HEK293 (cell line): ENCODE data around the gene ARHGAP10.

Experiments used
- GLI4 ChIP-seq: fragments of 450-650 bp; formaldehyde crosslinking; IDR thresholded peaks from 2 replicates; pipeline ENCODE4 v1.5.1; 2016; ENCODE audit warnings: missing biosample characterization, missing genetic modification characterization
- GLIS1 ChIP-seq: fragments of 450-650 bp; formaldehyde crosslinking; IDR thresholded peaks from 2 replicates; pipeline ENCODE4 v1.5.1; 2016; ENCODE audit warnings: missing biosample characterization, missing genetic modification characterization
- GLIS2 ChIP-seq: fragments of 450-650 bp; formaldehyde crosslinking; IDR thresholded peaks from 2 replicates; pipeline ENCODE4 v1.5.1; 2016; ENCODE audit warnings: missing biosample characterization, missing genetic modification characterization
- ZBTB48 ChIP-seq: fragments of 450-650 bp; formaldehyde crosslinking; IDR thresholded peaks from 2 replicates; pipeline ENCODE4 v1.5.1; 2016; ENCODE audit warnings: missing biosample characterization, missing genetic modification characterization
- ZEB2 ChIP-seq: fragments of 450-650 bp; formaldehyde crosslinking; IDR thresholded peaks from 2 replicates; pipeline ENCODE4 v1.5.1; 2016; ENCODE audit warnings: missing biosample characterization, missing genetic modification characterization
- ZFP37 ChIP-seq: fragments of 450-650 bp; formaldehyde crosslinking; IDR thresholded peaks from 2 replicates; pipeline ENCODE4 v1.5.1; 2016; ENCODE audit warnings: missing biosample characterization, missing genetic modification characterization
- ZNF10 ChIP-seq: fragments of 450-650 bp; formaldehyde crosslinking; IDR thresholded peaks from 2 replicates; pipeline ENCODE4 v1.5.1; 2017; ENCODE audit warnings: missing biosample characterization, missing genetic modification characterization
- ZNF184 ChIP-seq: fragments of 450-650 bp; IDR thresholded peaks from 2 replicates; pipeline ENCODE4 v1.5.1; 2018; ENCODE audit warnings: missing biosample characterization, mild to moderate bottlenecking, missing genetic modification characterization
- ZNF23 ChIP-seq: fragments of 450-650 bp; formaldehyde crosslinking; IDR thresholded peaks from 2 replicates; pipeline ENCODE4 v1.5.1; 2016; ENCODE audit warnings: missing biosample characterization, missing genetic modification characterization, borderline replicate concordance
- ZNF24 ChIP-seq: fragments of 450-650 bp; formaldehyde crosslinking; IDR thresholded peaks from 2 replicates; pipeline ENCODE4 v1.5.1; 2016; ENCODE audit warnings: missing biosample characterization, missing genetic modification characterization
- ZNF292 ChIP-seq: fragments of 450-650 bp; formaldehyde crosslinking; IDR thresholded peaks from 2 replicates; pipeline ENCODE4 v1.5.1; 2016; ENCODE audit warnings: low read depth, missing biosample characterization, missing genetic modification characterization, borderline replicate concordance
- ZNF394 ChIP-seq: fragments of 450-650 bp; formaldehyde crosslinking; IDR thresholded peaks from 2 replicates; pipeline ENCODE4 v1.5.1; 2016; ENCODE audit warnings: missing biosample characterization, missing genetic modification characterization, mild to moderate bottlenecking, moderate library complexity, borderline replicate concordance
- ZNF514 ChIP-seq: fragments of 450-650 bp; formaldehyde crosslinking; IDR thresholded peaks from 2 replicates; pipeline ENCODE4 v1.5.1; 2016; ENCODE audit warnings: missing biosample characterization, missing genetic modification characterization
- ZNF549 ChIP-seq: fragments of 450-650 bp; IDR thresholded peaks from 2 replicates; pipeline ENCODE4 v1.5.1; 2018; ENCODE audit warnings: missing biosample characterization, missing genetic modification characterization, mild to moderate bottlenecking, inconsistent platforms, moderate library complexity
- ZNF571 ChIP-seq: fragments of 450-650 bp; formaldehyde crosslinking; IDR thresholded peaks from 2 replicates; pipeline ENCODE4 v1.5.0; 2017; ENCODE audit warnings: missing biosample characterization, missing genetic modification characterization
- ZNF623 ChIP-seq: fragments of 450-650 bp; formaldehyde crosslinking; IDR thresholded peaks from 2 replicates; pipeline ENCODE4 v1.5.1; 2016; ENCODE audit warnings: missing biosample characterization, missing genetic modification characterization
- ZNF626 ChIP-seq: fragments of 450-650 bp; sonication (Bioruptor Pico); formaldehyde crosslinking; IDR thresholded peaks from 2 replicates; pipeline ENCODE4 v1.5.1; 2018; ENCODE audit warnings: missing biosample characterization, missing genetic modification characterization, inconsistent platforms
- ZNF629 ChIP-seq: fragments of 450-650 bp; formaldehyde crosslinking; IDR thresholded peaks from 2 replicates; pipeline ENCODE4 v1.5.1; 2017; ENCODE audit warnings: missing biosample characterization, missing genetic modification characterization
- ZNF654 ChIP-seq: fragments of 450-650 bp; formaldehyde crosslinking; IDR thresholded peaks from 2 replicates; pipeline ENCODE4 v1.5.1; 2016; ENCODE audit warnings: low read depth, missing biosample characterization, missing genetic modification characterization
- ZNF664 ChIP-seq: fragments of 450-650 bp; formaldehyde crosslinking; IDR thresholded peaks from 2 replicates; pipeline ENCODE4 v1.5.1; 2016; ENCODE audit warnings: missing biosample characterization, missing genetic modification characterization
- ZNF670 ChIP-seq: fragments of 450-650 bp; formaldehyde crosslinking; IDR thresholded peaks from 2 replicates; pipeline ENCODE4 v1.5.1; 2016; ENCODE audit warnings: missing biosample characterization, missing genetic modification characterization, low read depth
- ZNF843 ChIP-seq: fragments of 450-650 bp; formaldehyde crosslinking; IDR thresholded peaks from 2 replicates; pipeline ENCODE4 v1.5.1; 2016; ENCODE audit warnings: missing biosample characterization, missing genetic modification characterization
- TF ChIP-seq, protein P1 (sequence below): fragments of 450-650 bp; IDR thresholded peaks from 2 replicates; pipeline ENCODE4 v1.5.1; 2018; ENCODE audit warnings: missing biosample characterization, mild to moderate bottlenecking, missing genetic modification characterization
- TF ChIP-seq, protein P2 (sequence below): fragments of 450-650 bp; IDR thresholded peaks from 2 replicates; pipeline ENCODE4 v1.5.1; 2018; ENCODE audit warnings: missing biosample characterization, missing genetic modification characterization
- TF ChIP-seq, protein P3 (sequence below): fragments of 450-650 bp; formaldehyde crosslinking; IDR thresholded peaks from 2 replicates; pipeline ENCODE4 v1.5.1; 2016; ENCODE audit warnings: missing biosample characterization, missing genetic modification characterization
- TF ChIP-seq, protein P4 (sequence below): fragments of 450-650 bp; formaldehyde crosslinking; IDR thresholded peaks from 2 replicates; pipeline ENCODE4 v1.5.1; 2016; ENCODE audit warnings: missing biosample characterization, missing genetic modification characterization
- TF ChIP-seq, protein P5 (sequence below): fragments of 450-650 bp; formaldehyde crosslinking; IDR thresholded peaks from 2 replicates; pipeline ENCODE4 v1.5.1; 2016; ENCODE audit warnings: missing biosample characterization, missing genetic modification characterization
- TF ChIP-seq, protein P6 (sequence below): fragments of 450-650 bp; formaldehyde crosslinking; IDR thresholded peaks from 2 replicates; pipeline ENCODE4 v1.5.1; 2016; ENCODE audit warnings: missing biosample characterization, missing genetic modification characterization

ARHGAP10 gene

DNA sequence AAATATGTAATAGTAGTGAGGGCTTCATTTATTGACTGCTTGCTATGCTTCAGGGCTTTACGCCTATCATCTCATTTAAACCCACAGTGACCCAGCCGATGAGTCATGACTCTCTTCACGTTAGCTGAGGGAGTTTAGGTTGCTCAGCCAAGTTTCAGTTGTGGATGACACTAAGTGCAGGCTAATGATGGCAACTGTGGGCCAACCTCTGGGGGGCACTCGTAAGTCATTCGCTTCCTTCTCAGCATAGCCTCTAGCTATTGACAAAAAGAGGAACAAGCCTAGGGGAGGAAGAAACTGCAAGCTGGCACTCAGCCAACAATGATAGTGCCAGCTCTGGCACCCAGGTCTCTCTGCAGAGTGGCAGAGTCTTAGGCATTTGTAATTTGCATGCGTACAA lies 325.0 kb downstream of the ARHGAP10 start (continued):
- TF ChIP-seq, protein P1, sequence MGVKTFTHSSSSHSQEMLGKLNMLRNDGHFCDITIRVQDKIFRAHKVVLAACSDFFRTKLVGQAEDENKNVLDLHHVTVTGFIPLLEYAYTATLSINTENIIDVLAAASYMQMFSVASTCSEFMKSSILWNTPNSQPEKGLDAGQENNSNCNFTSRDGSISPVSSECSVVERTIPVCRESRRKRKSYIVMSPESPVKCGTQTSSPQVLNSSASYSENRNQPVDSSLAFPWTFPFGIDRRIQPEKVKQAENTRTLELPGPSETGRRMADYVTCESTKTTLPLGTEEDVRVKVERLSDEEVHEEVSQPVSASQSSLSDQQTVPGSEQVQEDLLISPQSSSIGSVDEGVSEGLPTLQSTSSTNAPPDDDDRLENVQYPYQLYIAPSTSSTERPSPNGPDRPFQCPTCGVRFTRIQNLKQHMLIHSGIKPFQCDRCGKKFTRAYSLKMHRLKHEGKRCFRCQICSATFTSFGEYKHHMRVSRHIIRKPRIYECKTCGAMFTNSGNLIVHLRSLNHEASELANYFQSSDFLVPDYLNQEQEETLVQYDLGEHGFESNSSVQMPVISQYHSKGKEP = peak; percentile 76; the same call in 1 of the 2 replicates
- no peak for TF ChIP-seq ZNF292 (tag by site-specific recombination)
- 0 out of 2 replicates have a peak, but pooled peaks have one; percentile 21 for TF ChIP-seq ZNF394 (tag by site-specific recombination)
- TF ChIP-seq GLI4 (tag by site-specific recombination) = no peak
- peak; percentile 37 for TF ChIP-seq GLIS1 (tag by site-specific recombination)
- no peak for TF ChIP-seq GLIS2
- TF ChIP-seq, protein P2, sequence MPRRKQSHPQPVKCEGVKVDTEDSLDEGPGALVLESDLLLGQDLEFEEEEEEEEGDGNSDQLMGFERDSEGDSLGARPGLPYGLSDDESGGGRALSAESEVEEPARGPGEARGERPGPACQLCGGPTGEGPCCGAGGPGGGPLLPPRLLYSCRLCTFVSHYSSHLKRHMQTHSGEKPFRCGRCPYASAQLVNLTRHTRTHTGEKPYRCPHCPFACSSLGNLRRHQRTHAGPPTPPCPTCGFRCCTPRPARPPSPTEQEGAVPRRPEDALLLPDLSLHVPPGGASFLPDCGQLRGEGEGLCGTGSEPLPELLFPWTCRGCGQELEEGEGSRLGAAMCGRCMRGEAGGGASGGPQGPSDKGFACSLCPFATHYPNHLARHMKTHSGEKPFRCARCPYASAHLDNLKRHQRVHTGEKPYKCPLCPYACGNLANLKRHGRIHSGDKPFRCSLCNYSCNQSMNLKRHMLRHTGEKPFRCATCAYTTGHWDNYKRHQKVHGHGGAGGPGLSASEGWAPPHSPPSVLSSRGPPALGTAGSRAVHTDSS (tag by site-specific recombination) = peak; percentile 49
- TF ChIP-seq ZNF623 (tag by site-specific recombination) = no peak
- TF ChIP-seq, protein P3, sequence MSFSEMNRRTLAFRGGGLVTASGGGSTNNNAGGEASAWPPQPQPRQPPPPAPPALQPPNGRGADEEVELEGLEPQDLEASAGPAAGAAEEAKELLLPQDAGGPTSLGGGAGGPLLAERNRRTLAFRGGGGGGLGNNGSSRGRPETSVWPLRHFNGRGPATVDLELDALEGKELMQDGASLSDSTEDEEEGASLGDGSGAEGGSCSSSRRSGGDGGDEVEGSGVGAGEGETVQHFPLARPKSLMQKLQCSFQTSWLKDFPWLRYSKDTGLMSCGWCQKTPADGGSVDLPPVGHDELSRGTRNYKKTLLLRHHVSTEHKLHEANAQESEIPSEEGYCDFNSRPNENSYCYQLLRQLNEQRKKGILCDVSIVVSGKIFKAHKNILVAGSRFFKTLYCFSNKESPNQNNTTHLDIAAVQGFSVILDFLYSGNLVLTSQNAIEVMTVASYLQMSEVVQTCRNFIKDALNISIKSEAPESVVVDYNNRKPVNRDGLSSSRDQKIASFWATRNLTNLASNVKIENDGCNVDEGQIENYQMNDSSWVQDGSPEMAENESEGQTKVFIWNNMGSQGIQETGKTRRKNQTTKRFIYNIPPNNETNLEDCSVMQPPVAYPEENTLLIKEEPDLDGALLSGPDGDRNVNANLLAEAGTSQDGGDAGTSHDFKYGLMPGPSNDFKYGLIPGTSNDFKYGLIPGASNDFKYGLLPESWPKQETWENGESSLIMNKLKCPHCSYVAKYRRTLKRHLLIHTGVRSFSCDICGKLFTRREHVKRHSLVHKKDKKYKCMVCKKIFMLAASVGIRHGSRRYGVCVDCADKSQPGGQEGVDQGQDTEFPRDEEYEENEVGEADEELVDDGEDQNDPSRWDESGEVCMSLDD (tag by site-specific recombination) = no peak
- TF ChIP-seq ZNF670 = no peak
- TF ChIP-seq ZNF10 (tag by site-specific recombination) = no peak
- TF ChIP-seq, protein P4, sequence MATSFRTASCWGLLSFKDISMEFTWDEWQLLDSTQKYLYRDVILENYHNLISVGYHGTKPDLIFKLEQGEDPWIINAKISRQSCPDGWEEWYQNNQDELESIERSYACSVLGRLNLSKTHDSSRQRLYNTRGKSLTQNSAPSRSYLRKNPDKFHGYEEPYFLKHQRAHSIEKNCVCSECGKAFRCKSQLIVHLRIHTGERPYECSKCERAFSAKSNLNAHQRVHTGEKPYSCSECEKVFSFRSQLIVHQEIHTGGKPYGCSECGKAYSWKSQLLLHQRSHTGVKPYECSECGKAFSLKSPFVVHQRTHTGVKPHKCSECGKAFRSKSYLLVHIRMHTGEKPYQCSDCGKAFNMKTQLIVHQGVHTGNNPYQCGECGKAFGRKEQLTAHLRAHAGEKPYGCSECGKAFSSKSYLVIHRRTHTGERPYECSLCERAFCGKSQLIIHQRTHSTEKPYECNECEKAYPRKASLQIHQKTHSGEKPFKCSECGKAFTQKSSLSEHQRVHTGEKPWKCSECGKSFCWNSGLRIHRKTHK (tag by site-specific recombination) = no peak
- no peak for TF ChIP-seq ZNF843
- TF ChIP-seq ZNF571 (tag by site-specific recombination) = no peak
- TF ChIP-seq ZFP37 (tag by site-specific recombination) = 0 out of 2 replicates have a peak, but pooled peaks have one; percentile 37
- TF ChIP-seq ZEB2 (tag by site-specific recombination) = peak; percentile 55; the same call in 1 of the 2 replicates
- TF ChIP-seq, protein P5, sequence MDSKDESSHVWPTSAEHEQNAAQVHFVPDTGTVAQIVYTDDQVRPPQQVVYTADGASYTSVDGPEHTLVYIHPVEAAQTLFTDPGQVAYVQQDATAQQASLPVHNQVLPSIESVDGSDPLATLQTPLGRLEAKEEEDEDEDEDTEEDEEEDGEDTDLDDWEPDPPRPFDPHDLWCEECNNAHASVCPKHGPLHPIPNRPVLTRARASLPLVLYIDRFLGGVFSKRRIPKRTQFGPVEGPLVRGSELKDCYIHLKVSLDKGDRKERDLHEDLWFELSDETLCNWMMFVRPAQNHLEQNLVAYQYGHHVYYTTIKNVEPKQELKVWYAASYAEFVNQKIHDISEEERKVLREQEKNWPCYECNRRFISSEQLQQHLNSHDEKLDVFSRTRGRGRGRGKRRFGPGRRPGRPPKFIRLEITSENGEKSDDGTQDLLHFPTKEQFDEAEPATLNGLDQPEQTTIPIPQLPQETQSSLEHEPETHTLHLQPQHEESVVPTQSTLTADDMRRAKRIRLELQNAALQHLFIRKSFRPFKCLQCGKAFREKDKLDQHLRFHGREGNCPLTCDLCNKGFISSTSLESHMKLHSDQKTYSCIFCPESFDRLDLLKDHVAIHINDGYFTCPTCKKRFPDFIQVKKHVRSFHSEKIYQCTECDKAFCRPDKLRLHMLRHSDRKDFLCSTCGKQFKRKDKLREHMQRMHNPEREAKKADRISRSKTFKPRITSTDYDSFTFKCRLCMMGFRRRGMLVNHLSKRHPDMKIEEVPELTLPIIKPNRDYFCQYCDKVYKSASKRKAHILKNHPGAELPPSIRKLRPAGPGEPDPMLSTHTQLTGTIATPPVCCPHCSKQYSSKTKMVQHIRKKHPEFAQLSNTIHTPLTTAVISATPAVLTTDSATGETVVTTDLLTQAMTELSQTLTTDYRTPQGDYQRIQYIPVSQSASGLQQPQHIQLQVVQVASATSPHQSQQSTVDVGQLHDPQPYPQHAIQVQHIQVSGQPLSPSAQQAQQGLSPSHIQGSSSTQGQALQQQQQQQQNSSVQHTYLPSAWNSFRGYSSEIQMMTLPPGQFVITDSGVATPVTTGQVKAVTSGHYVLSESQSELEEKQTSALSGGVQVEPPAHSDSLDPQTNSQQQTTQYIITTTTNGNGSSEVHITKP (tag by site-specific recombination) = peak; percentile 59; the same call in 1 of the 2 replicates
- peak; percentile 68 for TF ChIP-seq ZNF629
- 0 out of 2 replicates have a peak, but pooled peaks have one; percentile 40 for TF ChIP-seq ZNF626
- TF ChIP-seq ZNF549 = 0 out of 2 replicates have a peak, but pooled peaks have one; percentile 38
- peak; percentile 98 for TF ChIP-seq ZNF664
- TF ChIP-seq ZNF23 = no peak
- no peak for TF ChIP-seq ZBTB48 (tag by site-specific recombination)
- no peak for TF ChIP-seq ZNF514 (tag by site-specific recombination)
- peak; percentile 34; the same call in 1 of the 2 replicates for TF ChIP-seq ZNF654 (tag by site-specific recombination)
- TF ChIP-seq ZNF24 (tag by site-specific recombination) = no peak
- no peak for TF ChIP-seq ZNF184
- TF ChIP-seq, protein P6, sequence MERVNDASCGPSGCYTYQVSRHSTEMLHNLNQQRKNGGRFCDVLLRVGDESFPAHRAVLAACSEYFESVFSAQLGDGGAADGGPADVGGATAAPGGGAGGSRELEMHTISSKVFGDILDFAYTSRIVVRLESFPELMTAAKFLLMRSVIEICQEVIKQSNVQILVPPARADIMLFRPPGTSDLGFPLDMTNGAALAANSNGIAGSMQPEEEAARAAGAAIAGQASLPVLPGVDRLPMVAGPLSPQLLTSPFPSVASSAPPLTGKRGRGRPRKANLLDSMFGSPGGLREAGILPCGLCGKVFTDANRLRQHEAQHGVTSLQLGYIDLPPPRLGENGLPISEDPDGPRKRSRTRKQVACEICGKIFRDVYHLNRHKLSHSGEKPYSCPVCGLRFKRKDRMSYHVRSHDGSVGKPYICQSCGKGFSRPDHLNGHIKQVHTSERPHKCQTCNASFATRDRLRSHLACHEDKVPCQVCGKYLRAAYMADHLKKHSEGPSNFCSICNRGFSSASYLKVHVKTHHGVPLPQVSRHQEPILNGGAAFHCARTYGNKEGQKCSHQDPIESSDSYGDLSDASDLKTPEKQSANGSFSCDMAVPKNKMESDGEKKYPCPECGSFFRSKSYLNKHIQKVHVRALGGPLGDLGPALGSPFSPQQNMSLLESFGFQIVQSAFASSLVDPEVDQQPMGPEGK (tag by site-specific recombination) = peak; percentile 38; the same call in 1 of the 2 replicates
